NB4 (cell line): ENCODE results near the gene C1QB.

Experiments
- DNase-seq: peaks from one replicate; pipeline ENCODE4 v3.0.0; 2010; ENCODE audit warnings: low read depth
- H3K4me3 ChIP-seq: one replicate; pipeline ENCODE4 v1.5.1; 2011; ENCODE audit warnings: mild to moderate bottlenecking, low read depth, low read length, moderate library complexity
- CTCF ChIP-seq: IDR thresholded peaks from one replicate; pipeline ENCODE4 v1.5.1; 2012; ENCODE audit warnings: low read depth, low read length
- MYC ChIP-seq: IDR thresholded peaks from 2 replicates; pipeline ENCODE4 v1.6.1; 2011; ENCODE audit warnings: low read depth, low read length
- POLR2A ChIP-seq: IDR thresholded peaks from 2 replicates; pipeline ENCODE4 v1.6.1; 2011; ENCODE audit warnings: mild to moderate bottlenecking; ENCODE audit not compliant: insufficient read length; ENCODE audit errors: extremely low read depth
- TF ChIP-seq, protein P1 (sequence below): IDR thresholded peaks from 2 replicates; pipeline ENCODE4 v1.6.1; 2011; ENCODE audit warnings: low read depth, low read length

Gene C1QB

DNA sequence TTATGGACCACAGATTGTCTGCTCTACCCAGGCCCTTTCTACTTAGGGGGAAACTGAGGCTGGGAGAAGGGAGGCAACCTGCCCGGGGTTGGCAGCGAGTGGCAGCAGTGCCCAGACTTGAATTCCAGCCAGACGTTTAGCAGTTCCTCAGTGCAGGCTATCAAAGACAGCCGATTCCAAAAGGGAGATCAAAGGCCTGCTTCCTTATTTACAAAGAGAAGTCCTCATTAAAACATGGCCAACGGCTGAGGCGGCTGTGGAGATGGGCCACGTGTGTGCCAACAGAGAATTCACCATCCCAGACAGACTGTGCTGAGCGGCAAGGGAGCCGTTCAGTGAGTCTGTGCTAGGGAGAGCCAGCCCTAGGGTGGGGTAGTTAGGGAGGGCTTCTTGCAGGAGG, 27.7 kb downstream of the C1QB start:
- no peak overlapping the region for H3K4me3 ChIP-seq
- DNase-seq = no peak
- no peak for TF ChIP-seq MYC
- no peak for TF ChIP-seq POLR2A
- no peak for TF ChIP-seq CTCF
- TF ChIP-seq, protein P1, sequence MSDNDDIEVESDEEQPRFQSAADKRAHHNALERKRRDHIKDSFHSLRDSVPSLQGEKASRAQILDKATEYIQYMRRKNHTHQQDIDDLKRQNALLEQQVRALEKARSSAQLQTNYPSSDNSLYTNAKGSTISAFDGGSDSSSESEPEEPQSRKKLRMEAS = no peak

DNA sequence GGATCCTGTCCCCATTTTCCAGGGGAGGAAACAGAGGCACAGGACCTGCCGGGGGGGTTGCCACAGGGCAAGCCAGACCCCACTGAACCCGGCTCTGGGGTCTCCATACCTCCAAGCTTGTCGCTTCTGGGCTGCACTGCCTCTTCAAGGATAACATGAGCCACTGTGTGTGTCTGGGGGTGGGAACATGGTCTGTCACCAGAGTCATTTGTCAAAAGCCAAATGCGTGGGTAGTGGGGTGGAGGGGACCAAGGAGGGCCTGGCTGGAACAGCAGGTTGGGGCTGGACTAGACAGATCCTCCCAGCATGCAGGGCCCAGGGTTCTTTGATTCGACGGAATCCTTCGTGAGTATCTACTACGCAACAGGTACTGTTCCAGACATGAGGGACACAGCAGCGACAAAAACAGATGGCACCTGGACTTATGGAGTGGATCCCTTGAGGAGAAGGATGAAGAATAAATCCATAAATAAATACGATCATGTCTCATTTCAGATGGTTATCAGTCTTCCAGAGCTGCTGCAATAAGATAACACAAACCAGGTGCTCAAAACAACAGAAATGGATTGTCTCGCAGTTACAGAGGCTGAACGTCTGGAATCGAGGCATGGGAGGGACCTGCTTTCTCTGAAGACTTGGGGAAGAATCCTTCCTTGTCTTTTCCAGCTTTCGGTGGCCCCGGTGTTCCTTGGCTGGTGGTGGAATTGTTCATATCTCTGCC, 28.7 kb downstream of the C1QB start:
- no peak for DNase-seq
- TF ChIP-seq MYC (no peak), POLR2A (no peak), CTCF (no peak)
- TF ChIP-seq, protein P1 = no peak

DNA sequence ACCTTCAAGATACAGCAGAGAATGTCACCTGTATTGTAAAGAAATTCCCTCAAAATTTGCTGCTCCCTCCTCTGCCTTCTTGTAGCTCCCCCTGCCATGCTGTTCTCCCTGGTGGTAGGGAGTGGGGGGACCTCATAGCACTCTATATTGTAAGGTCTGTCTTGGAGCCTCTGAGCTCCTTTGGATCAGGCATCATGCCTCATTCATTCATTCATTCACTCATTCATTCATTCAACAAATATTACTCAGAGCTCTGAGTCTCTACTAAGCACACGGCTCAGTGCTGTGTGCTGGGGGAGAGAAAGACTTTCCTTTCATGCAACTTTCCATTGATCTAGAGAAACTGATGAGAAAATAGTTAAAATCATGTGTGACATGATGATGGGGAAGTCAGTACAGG, 30.5 kb downstream of the C1QB start:
- H3K4me3 ChIP-seq = no peak overlapping the region
- TF ChIP-seq, protein P1 = no peak
- no peak for TF ChIP-seq POLR2A
- TF ChIP-seq MYC = no peak
- no peak for TF ChIP-seq CTCF
- DNase-seq = no peak

More for the DNA sequence above, 28.7 kb downstream of the C1QB start:
- no peak overlapping the region for H3K4me3 ChIP-seq

DNA sequence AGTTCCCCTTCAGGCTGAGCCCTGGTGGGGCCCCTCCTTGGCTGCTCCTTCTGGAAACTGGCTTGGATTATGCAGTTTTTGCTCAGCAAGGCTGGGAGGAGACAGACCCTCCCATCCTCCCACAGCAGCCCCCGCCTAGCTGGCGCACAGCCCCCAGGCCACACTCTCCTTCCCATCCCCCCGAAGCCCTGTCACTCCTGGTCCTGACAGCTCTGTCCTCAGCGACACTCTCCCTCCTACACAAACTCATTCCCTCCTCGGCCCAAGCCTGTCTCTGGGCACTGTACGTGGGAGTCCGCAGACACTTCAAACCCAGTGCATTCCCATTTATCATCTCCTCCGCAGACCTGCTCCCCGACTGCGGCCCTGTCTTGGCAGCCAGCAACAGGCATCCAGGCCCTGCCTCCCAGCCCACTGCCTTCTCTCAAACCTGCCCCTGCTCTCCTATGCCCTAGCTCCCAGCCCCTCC, 32.6 kb downstream of the C1QB start:
- no peak overlapping the region for H3K4me3 ChIP-seq
- TF ChIP-seq MYC (no peak), POLR2A (no peak), CTCF (no peak)
- TF ChIP-seq, protein P1 = no peak
- no peak for DNase-seq

GRCh38 chr1:22687191-22687590, 34.2 kb downstream of the C1QB start:
- no peak for DNase-seq
- no peak overlapping the region for H3K4me3 ChIP-seq
- TF ChIP-seq POLR2A = no peak
- TF ChIP-seq MYC = no peak
- TF ChIP-seq, protein P1 = no peak

- DNase-seq = no peak
- no peak overlapping the region for H3K4me3 ChIP-seq
- TF ChIP-seq CTCF (no peak), POLR2A (no peak), MYC (no peak)
- TF ChIP-seq, protein P1 = no peak
Measured at GRCh38 chr1:22688466-22688865, 35.4 kb downstream of the C1QB start.
